Epithelial cell of esophagus (primary cell): ENCODE results near the gene PPP2R2C.

Experiments used
- DNase-seq: peaks from one replicate; pipeline ENCODE4 v3.0.0; 2010; ENCODE audit warnings: low read depth
- H3K4me3 ChIP-seq: 2 replicates; pipeline ENCODE4 v1.5.1; 2011; ENCODE audit warnings: mild to moderate bottlenecking, low read length, control low read depth
- CTCF ChIP-seq: IDR thresholded peaks from 2 replicates; pipeline ENCODE4 v1.5.1; 2011; ENCODE audit warnings: low read depth, mild to moderate bottlenecking, low read length, control low read depth, inconsistent platforms; ENCODE audit not compliant: insufficient read depth; ENCODE audit errors: missing control alignments

The PPP2R2C gene

GRCh38 chr4:6469898-6470501 lies 2.4 kb downstream of the PPP2R2C start:
- TF ChIP-seq CTCF, result no peak
- H3K4me3 ChIP-seq, result no peak overlapping the region
- DNase-seq, result no peak

- TF ChIP-seq CTCF, result no peak
- no peak for DNase-seq
- H3K4me3 ChIP-seq, result no peak overlapping the region
Observed at GRCh38 chr4:6469144-6469543, 3.3 kb downstream of the PPP2R2C start.

GRCh38 chr4:6468376-6468775 lies 4.0 kb downstream of the PPP2R2C start:
- no peak overlapping the region for H3K4me3 ChIP-seq
- no peak for TF ChIP-seq CTCF
- no peak for DNase-seq

GRCh38 chr4:6467600-6467999 lies 4.8 kb downstream of the PPP2R2C start:
- no peak for TF ChIP-seq CTCF
- no peak overlapping the region for H3K4me3 ChIP-seq
- DNase-seq, result no peak

- TF ChIP-seq CTCF, result no peak
- no peak for DNase-seq
- no peak overlapping the region for H3K4me3 ChIP-seq
Observed at GRCh38 chr4:6466756-6467381, 5.5 kb downstream of the PPP2R2C start.

GRCh38 chr4:6465955-6466354 lies 6.5 kb downstream of the PPP2R2C start:
- TF ChIP-seq CTCF, result no peak
- H3K4me3 ChIP-seq, result no peak overlapping the region
- DNase-seq, result no peak
